ENCODE data around the gene SCN5A.

SCN5A gene

GRCh38 chr3:38560284-38560683 lies 89.2 kb downstream of the SCN5A start:
- no peak for TF ChIP-seq CTCF (IDR thresholded peaks at IDR 0.05; ENCODE audit: low read depth, low read length)
- DNase-seq (ENCODE audit: low read depth, low spot score) = no peak
- no peak overlapping the region for H3K4me3 ChIP-seq (ENCODE audit: low read depth, low read length)
- in situ Hi-C loops (cut with HindIII; ENCODE audit: low sequenced_read_pairs) = no loop called here

GRCh38 chr3:38558864-38559263 lies 90.6 kb downstream of the SCN5A start:
- DNase-seq (ENCODE audit: low read depth, low spot score) = no peak
- H3K4me3 ChIP-seq (ENCODE audit: low read depth, low read length) = no peak overlapping the region
- no peak for TF ChIP-seq CTCF (IDR thresholded peaks at IDR 0.05; ENCODE audit: low read depth, low read length)
- in situ Hi-C loops (cut with HindIII; ENCODE audit: low sequenced_read_pairs) = no loop called here

GRCh38 chr3:38556640-38557358 lies 92.7 kb downstream of the SCN5A start:
- no peak for DNase-seq (ENCODE audit: low read depth, low spot score)
- no peak for TF ChIP-seq CTCF (IDR thresholded peaks at IDR 0.05; ENCODE audit: low read depth, low read length)
- in situ Hi-C loops (cut with HindIII; ENCODE audit: low sequenced_read_pairs) = no loop called here
- H3K4me3 ChIP-seq (ENCODE audit: low read depth, low read length) = no peak overlapping the region

- no peak overlapping the region for H3K4me3 ChIP-seq (ENCODE audit: low read depth, low read length)
- no peak for TF ChIP-seq CTCF (IDR thresholded peaks at IDR 0.05; ENCODE audit: low read depth, low read length)
- DNase-seq (ENCODE audit: low read depth, low spot score) = no peak
- in situ Hi-C loops (cut with HindIII; ENCODE audit: low sequenced_read_pairs) = no loop called here
Observed at GRCh38 chr3:38555926-38556325, 93.6 kb downstream of the SCN5A start.

- no peak for DNase-seq (ENCODE audit: low read depth, low spot score)
- in situ Hi-C loops (cut with HindIII; ENCODE audit: low sequenced_read_pairs) = no loop called here
- TF ChIP-seq CTCF (IDR thresholded peaks at IDR 0.05; ENCODE audit: low read depth, low read length) = no peak
- H3K4me3 ChIP-seq (ENCODE audit: low read depth, low read length) = no peak overlapping the region
Observed at GRCh38 chr3:38555149-38555840, 94.2 kb downstream of the SCN5A start.

GRCh38 chr3:38554127-38554827 lies 95.2 kb downstream of the SCN5A start:
- no peak for DNase-seq (ENCODE audit: low read depth, low spot score)
- H3K4me3 ChIP-seq (ENCODE audit: low read depth, low read length) = no peak overlapping the region
- no peak for TF ChIP-seq CTCF (IDR thresholded peaks at IDR 0.05; ENCODE audit: low read depth, low read length)
- in situ Hi-C loops (cut with HindIII; ENCODE audit: low sequenced_read_pairs) = no loop called here

Data from astrocyte of the spinal cord (primary cell).